Natural killer cell (primary cell): ENCODE measurements around the gene UBE2G2. TPM values are rescaled to one million over a fixed set of nuclear protein-coding genes. Genes with fewer than 3 reads are reported as not detected.

Experiments
- ATAC-seq, 3 donors: fragments of 150-1000 bp in 2 of 3; fragments of 200-7000 bp in 1 of 3; cut with Tn5 transposase; 1 replicate in 1 of 3; 2 replicates in 2 of 3; pipeline ENCODE4 v1.10.0; 2021; ENCODE audit warnings: mild to moderate bottlenecking in 2 of 3, moderate library complexity in 2 of 3
- DNase-seq, 2 donors: peaks; one replicate each; pipeline versions ENCODE4 v3.0.0 to v3.0.0-alpha.2; 2013 to 2021; ENCODE audit warnings: mixed read lengths in 1 of 2
- H3K27ac ChIP-seq: one replicate; pipeline ENCODE4 v1.5.1; 2013; ENCODE audit warnings: mild to moderate bottlenecking, low read length
- H3K27me3 ChIP-seq: one replicate; pipeline ENCODE4 v1.6.1; 2013; ENCODE audit warnings: low read length; ENCODE audit not compliant: control insufficient read depth, insufficient read depth
- H3K36me3 ChIP-seq: one replicate; pipeline ENCODE4 v1.6.1; 2013; ENCODE audit warnings: low read length; ENCODE audit not compliant: control insufficient read depth, insufficient read depth
- H3K4me1 ChIP-seq: one replicate; pipeline ENCODE4 v1.6.1; 2013; ENCODE audit warnings: low read length; ENCODE audit not compliant: control insufficient read depth, insufficient read depth
- H3K4me3 ChIP-seq: one replicate; pipeline ENCODE4 v1.5.1; 2013; ENCODE audit warnings: low read length
- H3K9me3 ChIP-seq: one replicate; pipeline ENCODE4 v1.6.1; 2013; ENCODE audit warnings: low read length; ENCODE audit not compliant: control insufficient read depth, insufficient read depth
- H3K27ac Mint-ChIP-seq, 2 donors: one replicate each; pipeline ENCODE4 v1.8.0; 2022; ENCODE audit warnings: mild to moderate bottlenecking in 2 of 2, mixed read lengths in 2 of 2, moderate library complexity in 1 of 2
- H3K27me3 Mint-ChIP-seq, 2 donors: one replicate each; pipeline ENCODE4 v1.8.0; 2022; ENCODE audit warnings: low read depth in 2 of 2, mixed read lengths in 2 of 2
- H3K36me3 Mint-ChIP-seq: one replicate; pipeline ENCODE4 v1.8.0; 2022; ENCODE audit warnings: mixed read lengths
- H3K4me1 Mint-ChIP-seq, 2 donors: one replicate each; pipeline ENCODE4 v1.8.0; 2022; ENCODE audit warnings: mixed read lengths in 2 of 2
- H3K4me3 Mint-ChIP-seq: one replicate; pipeline ENCODE4 v1.8.0; 2022; ENCODE audit warnings: mild to moderate bottlenecking, moderate library complexity, mixed read lengths
- H3K9me3 Mint-ChIP-seq, 2 donors: one replicate each; pipeline ENCODE4 v1.8.0; 2022; ENCODE audit warnings: mixed read lengths in 2 of 2
- CTCF ChIP-seq: fragments of 200-600 bp; IDR thresholded peaks from one replicate; pipeline ENCODE4 v1.8.0; 2022; ENCODE audit warnings: antibody characterized with exemption
- WGBS: methylation state at CpG from one replicate; pipeline ENCODE4 v1.1.7; 2013; ENCODE audit warnings: missing lambda C conversion rate; ENCODE audit not compliant: insufficient coverage; 5-methylcytosine and 5-hydroxymethylcytosine counted together
- intact Hi-C: fragments of 100-400 bp; cut with micrococcal nuclease; formaldehyde crosslinking; loops from one replicate; pipeline ENCODE4 v1.14.2; 2022
- total RNA-seq, 4 donors: library from RNA; stranded (reverse); fragments of 120-200 nt in 1 of 4; gene quantifications; one replicate each; pipeline versions ENCODE4 v1.2.3 to v1.2.4, GENCODE V29; 2013 to 2022

Gene UBE2G2
- total RNA-seq, 3 donors from 2014 or later (not counting 1 experiment from before 2014, with no cell fraction given) = 89.1 to 109 (median 107) TPM

GRCh38 chr21:44838951-44839350, 37.3 kb upstream of the UBE2G2 start:
- H3K4me1 ChIP-seq = no peaks in the 10 kb centered on the region
- Mint-ChIP-seq H3K9me3 (no peaks in the 10 kb centered on the region), H3K27ac (no peak overlapping the region), H3K27me3 (peaks cover 6 to 9% of the 10 kb centered on the region in 2 donors), H3K36me3 (no peaks in the 10 kb centered on the region), H3K4me1 (no peaks in the 10 kb centered on the region), H3K4me3 (no peak overlapping the region)
- intact Hi-C loops = no loop called here
- DNase-seq (no peak), ATAC-seq (no peak)
- H3K36me3 ChIP-seq = no peaks in the 10 kb centered on the region
- H3K27me3 ChIP-seq = no peaks in the 10 kb centered on the region
- H3K4me3 ChIP-seq = no peak overlapping the region
- H3K9me3 ChIP-seq = no peaks in the 10 kb centered on the region
- H3K27ac ChIP-seq = no peak overlapping the region
- WGBS = 93% methylated on average over 9 of the region's 9 CpGs
- TF ChIP-seq CTCF = no peak

- Histone ChIP-seq H3K9me3 (no peaks in the 10 kb centered on the region), H3K27me3 (no peaks in the 10 kb centered on the region), H3K27ac (no peak overlapping the region), H3K4me1 (no peaks in the 10 kb centered on the region), H3K4me3 (no peak overlapping the region), H3K36me3 (no peaks in the 10 kb centered on the region)
- DNase-seq (no peak), ATAC-seq (no peak)
- Mint-ChIP-seq H3K27me3 (peaks cover 6 to 9% of the 10 kb centered on the region in 2 donors), H3K27ac (no peak overlapping the region), H3K4me3 (no peak overlapping the region), H3K4me1 (no peaks in the 10 kb centered on the region), H3K9me3 (no peaks in the 10 kb centered on the region), H3K36me3 (no peaks in the 10 kb centered on the region)
- intact Hi-C loops = no loop called here
- 84% methylated on average over 30 of the region's 30 CpGs for WGBS
- no peak for TF ChIP-seq CTCF
Measured at GRCh38 chr21:44838039-44838895, 36.6 kb upstream of the UBE2G2 start.

GRCh38 chr21:44837537-44837936, 35.9 kb upstream of the UBE2G2 start:
- no peaks in the 10 kb centered on the region for H3K36me3 ChIP-seq
- H3K27me3 Mint-ChIP-seq = peaks cover 5 to 6% of the 10 kb centered on the region in 2 donors
- WGBS = 95% methylated on average over 13 of the region's 13 CpGs
- intact Hi-C loops = no loop called here
- no peaks in the 10 kb centered on the region for H3K9me3 ChIP-seq
- H3K4me1 Mint-ChIP-seq = no peaks in the 10 kb centered on the region
- H3K4me3 Mint-ChIP-seq = no peak overlapping the region
- H3K9me3 Mint-ChIP-seq = no peaks in the 10 kb centered on the region
- H3K4me3 ChIP-seq = no peak overlapping the region
- H3K4me1 ChIP-seq = no peaks in the 10 kb centered on the region
- ATAC-seq (no peak), DNase-seq (no peak)
- no peaks in the 10 kb centered on the region for H3K36me3 Mint-ChIP-seq
- H3K27ac Mint-ChIP-seq = no peak overlapping the region
- TF ChIP-seq CTCF = no peak
- H3K27ac ChIP-seq = no peak overlapping the region
- H3K27me3 ChIP-seq = no peaks in the 10 kb centered on the region
